WERI-Rb-1 (cell line): ENCODE data around the gene P4HA1.

Source experiments
- DNase-seq: peaks from one replicate; pipeline ENCODE4 v3.0.0-alpha.2; 2020
- H3K27ac ChIP-seq: fragments of 250-450 bp; sonication (Bioruptor Pico); 2 replicates; pipeline ENCODE4 v1.5.1; 2020; ENCODE audit warnings: mild to moderate bottlenecking, moderate library complexity
- H3K27me3 ChIP-seq: fragments of 250-450 bp; sonication (Bioruptor Pico); 2 replicates; pipeline ENCODE4 v1.5.1; 2021; ENCODE audit warnings: mild to moderate bottlenecking, low read depth, moderate library complexity; ENCODE audit not compliant: insufficient read depth, severe bottlenecking
- H3K36me3 ChIP-seq: fragments of 250-450 bp; sonication (Bioruptor Pico); 2 replicates; pipeline ENCODE4 v1.5.1; 2020; ENCODE audit warnings: mild to moderate bottlenecking, moderate library complexity
- H3K4me3 ChIP-seq: 2 replicates; pipeline ENCODE4 v1.5.1; 2011; ENCODE audit warnings: low read depth, mild to moderate bottlenecking, control low read depth, low read length
- H3K9me3 ChIP-seq: fragments of 250-450 bp; sonication (Bioruptor Pico); 2 replicates; pipeline ENCODE4 v1.5.1; 2021; ENCODE audit warnings: mild to moderate bottlenecking, moderate library complexity; ENCODE audit not compliant: severe bottlenecking
- CTCF ChIP-seq: IDR thresholded peaks from 2 replicates; pipeline ENCODE4 v1.5.1; 2011; ENCODE audit warnings: low read depth, mild to moderate bottlenecking, control low read depth, inconsistent platforms, low read length

The P4HA1 gene

GRCh38 chr10:73131913-73132686, 35.4 kb upstream of the P4HA1 start:
- Histone ChIP-seq H3K27ac (no peak overlapping the region), H3K27me3 (no peaks in the 10 kb centered on the region), H3K36me3 (peaks cover 60% of the 10 kb centered on the region), H3K4me3 (no peak overlapping the region), H3K9me3 (no peaks in the 10 kb centered on the region)
- no peak for TF ChIP-seq CTCF
- DNase-seq, result no peak

GRCh38 chr10:73131301-73131700, 34.6 kb upstream of the P4HA1 start:
- no peak for TF ChIP-seq CTCF
- H3K36me3 ChIP-seq, result peaks cover 53% of the 10 kb centered on the region
- DNase-seq, result no peak
- H3K4me3 ChIP-seq, result no peak overlapping the region
- no peak overlapping the region for H3K27ac ChIP-seq
- no peaks in the 10 kb centered on the region for H3K9me3 ChIP-seq
- H3K27me3 ChIP-seq, result no peaks in the 10 kb centered on the region

GRCh38 chr10:73126343-73126742, 29.7 kb upstream of the P4HA1 start:
- Histone ChIP-seq H3K27me3 (no peaks in the 10 kb centered on the region), H3K9me3 (no peaks in the 10 kb centered on the region), H3K27ac (no peak overlapping the region), H3K36me3 (peaks cover 9% of the 10 kb centered on the region), H3K4me3 (no peak overlapping the region)
- DNase-seq, result no peak
- TF ChIP-seq CTCF, result no peak

DNA sequence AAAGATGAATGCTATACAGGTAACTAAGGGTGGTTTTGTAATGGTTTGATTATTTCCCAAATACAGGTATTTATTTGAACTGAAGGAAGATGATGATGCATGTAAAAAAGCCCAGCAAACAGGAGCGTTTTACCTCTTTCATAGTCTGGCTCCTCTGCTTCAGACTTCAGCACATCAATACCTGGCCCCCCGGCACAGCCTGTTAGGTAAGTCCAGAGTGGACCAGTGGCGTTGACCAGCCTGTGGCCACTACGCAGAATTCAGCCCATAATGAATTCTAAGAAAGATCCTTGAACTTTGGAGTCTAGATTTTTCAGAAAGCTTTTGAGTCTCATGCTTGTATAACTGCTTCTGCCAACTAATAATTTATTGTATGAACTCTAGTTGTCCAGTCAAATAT, 23.3 kb upstream of the P4HA1 start:
- no peak for DNase-seq
- no peak overlapping the region for H3K4me3 ChIP-seq
- TF ChIP-seq CTCF, result no peak
- no peak overlapping the region for H3K27ac ChIP-seq
- H3K9me3 ChIP-seq, result no peaks in the 10 kb centered on the region
- H3K36me3 ChIP-seq, result no peaks in the 10 kb centered on the region
- no peaks in the 10 kb centered on the region for H3K27me3 ChIP-seq

GRCh38 chr10:73119457-73119856, 22.8 kb upstream of the P4HA1 start:
- H3K9me3 ChIP-seq, result no peaks in the 10 kb centered on the region
- no peak for DNase-seq
- H3K4me3 ChIP-seq, result no peak overlapping the region
- H3K36me3 ChIP-seq, result no peaks in the 10 kb centered on the region
- TF ChIP-seq CTCF, result no peak
- H3K27me3 ChIP-seq, result no peaks in the 10 kb centered on the region
- no peak overlapping the region for H3K27ac ChIP-seq
